ENCODE results near the gene TSEN2.

- TF ChIP-seq CTCF (conservative IDR thresholded peaks at IDR 0.05; ENCODE audit: low read depth, low read length) (no peak), POLR2A (IDR thresholded peaks at IDR 0.05; ENCODE audit: low read depth, low read length) (no peak), SMC3 (IDR thresholded peaks at IDR 0.05; ENCODE audit: low read depth, low read length) (no peak), USF2 (IDR thresholded peaks at IDR 0.05; ENCODE audit: low read depth, low read length) (no peak), RAD21 (IDR thresholded peaks at IDR 0.05; ENCODE audit: low read length) (no peak), RFX5 (IDR thresholded peaks at IDR 0.05; ENCODE audit: low read depth, low read length) (no peak), MAZ (IDR thresholded peaks at IDR 0.05; ENCODE audit: borderline replicate concordance, low read depth, low read length) (no peak), CHD1 (IDR thresholded peaks at IDR 0.05; ENCODE audit: low read depth, low read length) (no peak), RCOR1 (IDR thresholded peaks at IDR 0.05; ENCODE audit: insufficient replicate concordance, low read length) (no peak)
Measured at GRCh38 chr3:12478326-12478725, 6.0 kb upstream of the TSEN2 start.

Data from IMR-90 (cell line).